ENCODE data around the gene CNTN4. TPM values are rescaled to one million over a fixed set of nuclear protein-coding genes. Genes with fewer than 3 reads are reported as not detected.

Gene CNTN4
- total RNA-seq, 1 experiment from 2014 or later, result 1.6 TPM

- H3K14ac ChIP-seq (ENCODE audit: insufficient read depth, low read length), result no peak overlapping the region
Observed at GRCh38 chr3:2153053-2153452, 54.4 kb downstream of the CNTN4 start.

More at GRCh38 chr3:2153053-2153452, 54.4 kb downstream of the CNTN4 start:
- Histone ChIP-seq H3K23me2 (ENCODE audit: insufficient read length, low read depth, low read length, poor library complexity, severe bottlenecking) (no peaks in the 10 kb centered on the region), H3T11ph (ENCODE audit: low read length) (no peak overlapping the region), H2BK15ac (ENCODE audit: low read depth, low read length) (no peak overlapping the region), H3K9me3 (ENCODE audit: control insufficient read depth, low read depth, low read length) (no peaks in the 10 kb centered on the region), H4K5ac (ENCODE audit: insufficient read length, low read depth, low read length) (no peak overlapping the region), H2AK5ac (ENCODE audit: insufficient read length, low read length) (no peak overlapping the region), H2AFZ (ENCODE audit: low read length) (no peak overlapping the region), H3K4me2 (ENCODE audit: insufficient read depth, insufficient read length, low read length) (no peak overlapping the region), H3K27me3 (ENCODE audit: insufficient read depth, low read length) (no peaks in the 10 kb centered on the region), H3K4me1 (ENCODE audit: insufficient read depth, low read length) (no peaks in the 10 kb centered on the region), H3K79me1 (ENCODE audit: insufficient read depth, low read depth, low read length, poor library complexity, severe bottlenecking) (no peaks in the 10 kb centered on the region), H3K18ac (ENCODE audit: insufficient read length, low read depth, low read length) (no peak overlapping the region), H3K4ac (ENCODE audit: low read depth, low read length) (no peak overlapping the region), H4K8ac (replicated peaks; ENCODE audit: insufficient read length, low read depth, low read length) (no peak overlapping the region), H4K91ac (ENCODE audit: insufficient read length, low read depth, low read length) (no peak overlapping the region), H2BK20ac (ENCODE audit: low read depth, low read length, poor library complexity, severe bottlenecking) (no peak overlapping the region), H2BK120ac (ENCODE audit: low read depth, low read length, poor library complexity, severe bottlenecking) (no peak overlapping the region), H3K56ac (ENCODE audit: insufficient read length, low read depth, low read length) (no peak overlapping the region), H2BK12ac (ENCODE audit: insufficient read length, low read depth, low read length) (no peak overlapping the region), H2BK5ac (ENCODE audit: insufficient read length, low read length) (no peak overlapping the region), H4K20me1 (ENCODE audit: control insufficient read depth, insufficient read depth, insufficient read length) (no peaks in the 10 kb centered on the region), H3K79me2 (ENCODE audit: insufficient read depth, low read length) (no peaks in the 10 kb centered on the region), H3K9ac (ENCODE audit: extremely low read depth, insufficient read length, low read length) (no peak overlapping the region), H3K27ac (ENCODE audit: insufficient read length, low read depth, low read length) (no peak overlapping the region), H3K23ac (ENCODE audit: insufficient read length, low read depth, low read length) (no peak overlapping the region)
- no peak overlapping the region for H3K27ac Mint-ChIP-seq
- DNase-seq, result no peak
- H3K9me3 Mint-ChIP-seq, result no peaks in the 10 kb centered on the region
- WGBS (ENCODE audit: extremely low coverage, insufficient read length, low lambda C conversion rate), result no CpG with 5 or more reads among the region's 2 CpGs
- H3K27me3 Mint-ChIP-seq (ENCODE audit: low read depth), result peaks cover 8% of the 10 kb centered on the region
- no peak overlapping the region for H3K4me3 Mint-ChIP-seq
- H3K36me3 Mint-ChIP-seq (ENCODE audit: insufficient read depth in 1 of 3, low read depth in 3 of 3), result no peaks in the 10 kb centered on the region
- H3K4me1 Mint-ChIP-seq, result peaks cover 3% of the 10 kb centered on the region in 2 experiments; a peak in 3 of 4 replicates
- TF ChIP-seq, protein P1, sequence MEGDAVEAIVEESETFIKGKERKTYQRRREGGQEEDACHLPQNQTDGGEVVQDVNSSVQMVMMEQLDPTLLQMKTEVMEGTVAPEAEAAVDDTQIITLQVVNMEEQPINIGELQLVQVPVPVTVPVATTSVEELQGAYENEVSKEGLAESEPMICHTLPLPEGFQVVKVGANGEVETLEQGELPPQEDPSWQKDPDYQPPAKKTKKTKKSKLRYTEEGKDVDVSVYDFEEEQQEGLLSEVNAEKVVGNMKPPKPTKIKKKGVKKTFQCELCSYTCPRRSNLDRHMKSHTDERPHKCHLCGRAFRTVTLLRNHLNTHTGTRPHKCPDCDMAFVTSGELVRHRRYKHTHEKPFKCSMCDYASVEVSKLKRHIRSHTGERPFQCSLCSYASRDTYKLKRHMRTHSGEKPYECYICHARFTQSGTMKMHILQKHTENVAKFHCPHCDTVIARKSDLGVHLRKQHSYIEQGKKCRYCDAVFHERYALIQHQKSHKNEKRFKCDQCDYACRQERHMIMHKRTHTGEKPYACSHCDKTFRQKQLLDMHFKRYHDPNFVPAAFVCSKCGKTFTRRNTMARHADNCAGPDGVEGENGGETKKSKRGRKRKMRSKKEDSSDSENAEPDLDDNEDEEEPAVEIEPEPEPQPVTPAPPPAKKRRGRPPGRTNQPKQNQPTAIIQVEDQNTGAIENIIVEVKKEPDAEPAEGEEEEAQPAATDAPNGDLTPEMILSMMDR (conservative IDR thresholded peaks at IDR 0.05), result no peak

All from H9 (cell line).